Stimulated activated CD4-positive, alpha-beta T cell treated with anti-CD3 and anti-CD28 coated beads, Interleukin-15, amount 100 ng/mL, for 1 hour (primary cell): ENCODE results near the gene NEB.
"Not testable (repeated sequence)": the region's sequence is repeated elsewhere in the genome, so short reads cannot be mapped to it uniquely, and the experiment has no call there.

Experiments used
- DNase-seq, 2 donors: peaks; one replicate each; pipeline ENCODE4 v3.0.0-alpha.2; 2020; ENCODE audit warnings: low read depth in 1 of 2, low spot score in 1 of 2

The NEB gene

DNA sequence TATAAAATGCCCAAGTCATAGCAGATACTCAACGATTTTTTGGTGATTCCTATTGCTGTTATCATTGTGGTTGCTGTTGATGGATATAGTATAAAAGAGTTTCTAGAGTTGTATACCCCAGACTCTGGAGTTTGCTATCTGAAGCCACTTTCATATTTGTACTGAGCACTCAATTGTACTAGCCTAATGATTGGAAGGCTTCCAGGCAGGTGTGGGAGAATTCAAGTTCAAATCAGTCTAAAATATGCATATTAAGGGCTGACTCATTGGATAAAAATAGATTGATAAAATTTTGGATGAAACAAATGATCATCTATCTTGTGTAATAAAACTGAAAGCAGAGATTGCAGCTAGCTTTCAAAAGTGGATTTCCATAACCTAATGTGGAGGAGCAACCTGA, 122.9 kb downstream of the NEB start:
- no peak for DNase-seq

GRCh38 chr2:151610310-151610709, 124.0 kb downstream of the NEB start:
- DNase-seq: no peak

DNA sequence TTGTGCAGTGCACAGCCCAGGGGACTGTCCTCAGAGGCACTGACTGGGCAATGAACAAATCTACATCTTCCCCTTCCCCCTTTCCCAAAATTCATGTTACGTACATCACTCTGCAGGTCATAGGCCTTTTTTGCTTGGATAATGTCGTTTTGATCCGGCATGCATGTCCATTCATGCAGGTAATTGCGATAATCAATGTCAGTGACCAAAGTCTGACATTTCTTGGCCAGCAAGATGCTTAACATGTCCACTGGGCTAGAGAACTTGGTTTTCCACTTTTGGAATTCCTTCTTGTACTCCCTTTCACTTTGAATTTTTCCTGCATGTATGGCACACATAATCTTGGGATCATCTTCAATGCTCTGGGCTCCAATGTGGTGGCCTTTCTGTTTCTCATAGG, 124.6 kb downstream of the NEB start:
- DNase-seq: no peak

- DNase-seq: not testable (repeated sequence)
Measured at GRCh38 chr2:151607459-151608424, 126.5 kb downstream of the NEB start.

GRCh38 chr2:151603530-151603929, 130.7 kb downstream of the NEB start:
- DNase-seq: not testable (repeated sequence)

- not testable (repeated sequence) for DNase-seq
Measured at GRCh38 chr2:151602402-151602801, 131.9 kb downstream of the NEB start.

DNA sequence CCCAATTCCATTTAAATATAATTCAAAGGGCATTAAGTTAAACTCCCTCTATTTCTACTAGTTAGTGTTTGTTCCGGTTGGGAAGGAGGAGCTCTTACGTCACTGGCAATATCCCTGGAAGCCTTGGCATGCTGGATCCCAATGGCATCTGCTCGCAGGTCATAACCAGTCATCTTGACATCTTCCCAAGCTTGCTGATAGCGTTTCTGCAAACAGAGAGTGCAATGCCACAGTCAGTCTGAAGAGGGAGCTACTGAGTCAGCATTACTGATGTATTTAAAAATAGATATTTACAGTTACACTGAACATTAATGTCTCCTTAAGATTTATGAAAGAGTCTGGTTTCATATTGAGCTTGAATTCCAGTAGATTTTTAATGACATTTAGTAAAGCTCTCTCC, 132.5 kb downstream of the NEB start:
- DNase-seq: not testable (repeated sequence)

GRCh38 chr2:151596903-151597608, 137.2 kb downstream of the NEB start:
- not testable (repeated sequence) for DNase-seq

GRCh38 chr2:151591908-151592255, 142.4 kb downstream of the NEB start:
- DNase-seq: not testable (repeated sequence)

- not testable (repeated sequence) for DNase-seq
Measured at GRCh38 chr2:151591250-151591907, 142.9 kb downstream of the NEB start.

DNA sequence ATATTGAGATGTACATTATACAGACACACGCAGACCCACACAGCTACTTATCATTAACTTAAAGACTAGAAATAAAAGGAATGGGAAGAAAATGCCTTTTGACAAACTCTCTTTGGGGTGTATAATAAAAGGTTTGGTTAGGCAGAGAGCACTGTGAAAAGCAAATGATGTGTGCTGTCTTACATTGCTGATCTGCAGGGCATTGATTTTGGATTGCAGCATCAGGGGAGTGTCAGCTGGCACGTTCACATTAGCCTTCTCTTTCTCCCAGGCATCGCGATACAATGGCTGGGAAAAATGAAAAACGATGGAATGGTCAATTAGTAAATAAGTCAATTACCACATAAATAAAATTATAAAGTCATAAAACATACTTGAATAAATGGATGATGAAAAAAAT, 153.0 kb downstream of the NEB start:
- DNase-seq: not testable (repeated sequence)

- not testable (repeated sequence) for DNase-seq
Measured at GRCh38 chr2:151580697-151581096, 153.6 kb downstream of the NEB start.

DNA sequence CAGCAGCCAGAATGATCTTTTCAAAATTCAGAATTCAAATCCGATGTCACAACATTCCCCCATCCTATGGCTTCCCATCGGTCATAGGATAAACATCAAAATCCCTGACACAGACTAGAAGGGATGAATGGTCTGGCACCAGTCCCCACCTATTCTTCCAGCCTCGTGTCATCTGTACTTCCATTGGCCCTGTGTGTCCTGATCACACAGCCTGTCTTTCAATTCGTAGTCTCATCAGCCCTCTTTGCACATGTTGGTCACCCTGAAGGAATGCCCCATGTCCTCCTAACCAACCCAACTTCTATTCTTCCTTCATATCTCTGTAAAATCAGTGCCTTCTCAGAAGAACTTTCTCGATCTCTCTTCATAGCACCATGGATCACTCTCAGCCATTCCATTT, 157.2 kb downstream of the NEB start:
- DNase-seq: no peak

DNA sequence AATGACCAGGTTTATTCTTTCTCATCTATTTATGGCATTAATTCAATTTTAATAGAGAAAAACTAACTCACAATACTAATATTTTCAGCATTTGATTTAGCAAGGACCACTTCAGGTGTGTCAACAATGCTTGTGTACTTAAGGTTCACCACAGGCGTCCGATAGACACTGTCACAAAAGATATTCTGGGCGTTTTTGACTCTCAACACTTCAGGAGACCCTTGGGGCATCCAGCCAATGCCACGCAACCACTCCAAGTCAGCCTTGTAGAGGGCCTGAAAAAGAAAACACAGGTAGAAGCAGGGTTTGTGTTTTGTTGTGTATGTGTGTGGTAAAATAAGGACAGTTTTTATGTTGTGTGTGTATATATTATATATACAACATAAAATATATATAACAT, 158.2 kb downstream of the NEB start:
- no peak for DNase-seq

- no peak for DNase-seq
Measured at GRCh38 chr2:151575338-151575737, 158.9 kb downstream of the NEB start.

DNA sequence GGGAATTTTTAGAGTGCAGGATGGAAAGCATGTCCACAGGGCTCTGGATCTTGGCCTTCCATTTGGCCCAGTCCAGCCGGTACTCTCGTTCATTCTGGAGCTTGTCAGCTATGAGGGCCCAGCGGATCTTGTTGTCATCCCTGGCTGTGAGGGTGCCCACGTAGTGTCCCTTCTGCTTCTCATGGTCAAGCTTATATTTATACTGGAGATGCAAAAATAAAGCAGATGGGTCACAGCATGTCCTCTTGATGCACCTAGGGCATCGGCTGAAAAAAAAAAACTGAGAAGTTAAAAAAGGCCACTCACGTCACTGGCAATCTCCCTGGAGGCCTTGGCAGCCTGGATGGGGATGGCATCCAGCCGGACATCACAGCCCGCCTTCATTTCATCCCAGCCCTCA, 164.1 kb downstream of the NEB start:
- DNase-seq: no peak

DNA sequence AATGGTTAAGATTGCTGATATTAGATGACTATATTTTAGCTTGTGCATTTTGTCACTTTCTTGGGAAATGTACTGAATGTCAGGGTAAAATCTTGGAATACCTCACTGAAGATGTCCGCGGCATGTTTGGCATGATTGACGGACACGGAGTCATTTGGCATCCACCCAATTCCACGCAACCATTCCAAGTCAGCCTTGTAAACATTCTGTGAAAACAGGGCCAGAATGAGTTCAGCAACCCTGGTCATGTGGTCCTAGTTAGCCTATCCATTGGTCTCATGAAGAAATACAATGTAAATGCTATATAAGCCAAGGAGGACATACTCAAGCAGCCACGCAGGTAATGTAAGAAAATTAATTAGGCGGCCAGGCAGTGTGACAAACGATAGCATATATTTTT, 165.1 kb downstream of the NEB start:
- DNase-seq: no peak

GRCh38 chr2:151568501-151568900, 165.8 kb downstream of the NEB start:
- no peak for DNase-seq

GRCh38 chr2:151567006-151567405, 167.3 kb downstream of the NEB start:
- no peak for DNase-seq

- DNase-seq: no peak
Measured at GRCh38 chr2:151562398-151562797, 171.9 kb downstream of the NEB start.

DNA sequence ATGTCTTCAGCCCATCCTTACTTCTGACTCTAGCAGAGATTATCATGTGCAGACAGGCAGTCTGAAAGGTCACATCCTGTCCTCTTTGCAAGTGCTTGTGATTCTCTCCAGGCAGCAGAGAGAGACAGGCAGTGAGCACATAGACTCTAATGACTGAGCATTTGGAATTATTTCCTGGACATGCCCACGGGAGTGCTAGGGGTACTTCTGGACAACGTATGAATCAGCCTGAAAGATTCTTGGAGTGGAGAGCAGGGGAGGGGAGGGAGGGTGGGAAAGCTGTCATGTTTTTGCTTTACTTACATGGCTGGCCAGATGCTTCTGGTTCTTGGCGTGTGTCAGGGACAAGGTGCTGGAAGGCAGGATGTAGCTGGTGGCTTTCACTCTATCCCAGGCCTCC, 174.0 kb downstream of the NEB start:
- DNase-seq: no peak

DNA sequence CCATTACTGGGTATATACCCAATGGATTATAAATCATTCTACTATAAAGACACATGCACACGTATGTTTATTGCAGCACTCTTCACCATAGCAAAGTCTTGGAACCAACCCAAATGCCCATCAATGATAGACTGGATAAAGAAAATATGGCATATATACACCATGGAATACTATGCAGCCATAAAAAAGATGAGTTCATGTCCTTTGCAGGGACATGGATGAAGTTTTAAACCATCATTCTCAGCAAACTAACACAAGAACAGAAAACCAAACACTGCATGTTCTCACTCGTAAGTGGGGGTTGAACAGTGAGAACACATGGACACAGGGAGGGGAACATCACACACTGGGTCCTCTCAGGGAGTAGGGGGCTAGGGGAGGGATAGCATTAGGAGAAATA, 174.8 kb downstream of the NEB start:
- DNase-seq: not testable (repeated sequence)
